H1 (cell line): ENCODE results near the gene PRPF18. TPM values are rescaled to one million over a fixed set of nuclear protein-coding genes. Genes with fewer than 3 reads are reported as not detected.

Source experiments
- CTCF ChIA-PET: fragments of 300-600 bp; sonication (Branson Sonifier 250); formaldehyde crosslinking; loops from one replicate; lab custom pipeline; 2021; ENCODE audit not compliant: partially characterized antibody; lab: Charles Lee
- POLR2A ChIA-PET: fragments of 300-600 bp; sonication (Branson Sonifier 250); formaldehyde crosslinking; loops from one replicate; lab custom pipeline; 2021; ENCODE audit warnings: inconsistent platforms; ENCODE audit not compliant: partially characterized antibody; lab: Charles Lee
- DNase-seq, 2 experiments: peaks; one replicate each; pipeline versions ENCODE4 v3.0.0 to v3.0.0-alpha.2; 2010 to 2022; ENCODE audit warnings: low spot score in 2 of 2, low read depth in 1 of 2, mixed read lengths in 1 of 2
- FAIRE-seq: peaks from 2 replicates; lab custom pipeline; 2011; peaks lifted over from hg19 to GRCh38; lab: Jason Lieb, UNC
- H2AFZ ChIP-seq: 2 replicates; pipeline ENCODE4 v1.8.1; 2012; ENCODE audit warnings: low read length, inconsistent platforms
- H2AK5ac ChIP-seq: 2 replicates; pipeline ENCODE4 v1.6.1; 2013; ENCODE audit warnings: low read depth, low read length
- H2BK120ac ChIP-seq: replicated peaks from 2 replicates; pipeline ENCODE3; 2013; ENCODE audit warnings: low read depth, low read length, inconsistent platforms
- H2BK12ac ChIP-seq: 2 replicates; pipeline ENCODE4 v1.6.1; 2013; ENCODE audit warnings: low read depth, low read length
- H2BK15ac ChIP-seq: 2 replicates; pipeline ENCODE4 v1.6.1; 2013; ENCODE audit warnings: low read length
- H2BK20ac ChIP-seq: 2 replicates; pipeline ENCODE4 v1.6.1; 2013; ENCODE audit warnings: low read length
- H2BK5ac ChIP-seq: 2 replicates; pipeline ENCODE4 v1.6.1; 2013; ENCODE audit warnings: low read depth, low read length
- H3K14ac ChIP-seq: 2 replicates; pipeline ENCODE4 v1.6.1; 2013; ENCODE audit warnings: inconsistent platforms; ENCODE audit not compliant: insufficient read length
- H3K18ac ChIP-seq: 2 replicates; pipeline ENCODE4 v1.6.1; 2013; ENCODE audit warnings: low read length; ENCODE audit errors: extremely low read depth
- H3K23ac ChIP-seq: 2 replicates; pipeline ENCODE4 v1.6.1; 2013; ENCODE audit warnings: inconsistent platforms; ENCODE audit not compliant: insufficient read length
- H3K23me2 ChIP-seq: 2 replicates; pipeline ENCODE4 v1.6.1; 2013; ENCODE audit warnings: low read depth, low read length
- H3K27ac ChIP-seq: 2 replicates; pipeline ENCODE4 v1.6.1; 2011; ENCODE audit warnings: low read depth, low read length, inconsistent platforms
- H3K27me3 ChIP-seq, 4 experiments: replicated peaks in 1 of 4; 1 replicate in 1 of 4; 2 replicates in 3 of 4; pipeline versions ENCODE4 v1.6.1 to v1.8.1; 2011 to 2013; ENCODE audit warnings: low read length in 3 of 4, mild to moderate bottlenecking in 3 of 4, inconsistent platforms in 2 of 4, mixed read lengths in 2 of 4, moderate library complexity in 1 of 4; ENCODE audit not compliant: control insufficient read depth in 3 of 4, insufficient read depth in 3 of 4; ENCODE audit errors: extremely low read depth in 1 of 4
- H3K36me3 ChIP-seq, 4 experiments: 2 replicates each; pipeline versions ENCODE4 v1.6.1 to v1.8.1; 2011 to 2013; ENCODE audit warnings: mild to moderate bottlenecking in 4 of 4, low read length in 3 of 4, moderate library complexity in 2 of 4, control low read depth in 1 of 4, inconsistent platforms in 1 of 4; ENCODE audit not compliant: insufficient read depth in 4 of 4, control insufficient read depth in 2 of 4
- H3K4ac ChIP-seq: replicated peaks from 2 replicates; pipeline ENCODE3; 2013; ENCODE audit warnings: low read length, low read depth, mixed read lengths, inconsistent platforms; ENCODE audit not compliant: insufficient read length
- H3K4me1 ChIP-seq, 4 experiments: replicated peaks in 1 of 4; 1 replicate in 1 of 4; 2 replicates in 3 of 4; pipeline versions ENCODE4 v1.6.1 to v1.8.1; 2011 to 2013; ENCODE audit warnings: low read length in 3 of 4, inconsistent platforms in 2 of 4, mixed read lengths in 1 of 4; ENCODE audit not compliant: insufficient read depth in 4 of 4, control insufficient read depth in 3 of 4
- H3K4me2 ChIP-seq, 2 experiments: 2 replicates each; pipeline versions ENCODE4 v1.6.1 to v1.8.1; 2011 to 2013; ENCODE audit warnings: low read depth in 2 of 2, low read length in 2 of 2, control low read depth in 1 of 2, inconsistent platforms in 1 of 2, mild to moderate bottlenecking in 1 of 2; ENCODE audit not compliant: insufficient read depth in 1 of 2
- H3K4me3 ChIP-seq, 4 experiments: fragments of 200-600, 300-600 bp in 1 of 4; sonication (generic), shearing (Covaris generic), sonication (Bioruptor Twin) in 1 of 4; 2 replicates each; pipeline versions ENCODE4 v1.5.1 to v1.8.1; 2011 to 2016; ENCODE audit warnings: low read length in 4 of 4, low read depth in 3 of 4, control low read depth in 2 of 4, inconsistent platforms in 2 of 4, mild to moderate bottlenecking in 2 of 4, mixed read lengths in 1 of 4, moderate library complexity in 1 of 4; ENCODE audit not compliant: insufficient read depth in 2 of 4; ENCODE audit errors: extremely low read depth in 1 of 4
- H3K56ac ChIP-seq: replicated peaks from 2 replicates; pipeline ENCODE3; 2013; ENCODE audit warnings: low read depth, mild to moderate bottlenecking, mixed read lengths, low read length, inconsistent platforms; ENCODE audit not compliant: insufficient read length
- H3K79me1 ChIP-seq: 2 replicates; pipeline ENCODE4 v1.6.1; 2013; ENCODE audit warnings: low read depth, low read length, control low read depth
- H3K79me2 ChIP-seq, 2 experiments: 2 replicates each; pipeline versions ENCODE4 v1.6.1 to v1.8.1; 2012 to 2013; ENCODE audit warnings: low read length in 2 of 2, mild to moderate bottlenecking in 2 of 2, inconsistent platforms in 1 of 2; ENCODE audit not compliant: insufficient read depth in 2 of 2, control insufficient read depth in 1 of 2
- H3K9ac ChIP-seq, 4 experiments: replicated peaks in 1 of 4; 1 replicate in 1 of 4; 2 replicates in 3 of 4; pipeline versions ENCODE4 v1.6.1 to v1.8.1; 2011 to 2013; ENCODE audit warnings: low read depth in 3 of 4, low read length in 3 of 4, control low read depth in 2 of 4, mild to moderate bottlenecking in 2 of 4, moderate library complexity in 2 of 4, inconsistent platforms in 1 of 4; ENCODE audit errors: extremely low read depth in 1 of 4
- H3K9me3 ChIP-seq, 2 experiments: 2 replicates each; pipeline versions ENCODE4 v1.6.1 to v1.8.1; 2012 to 2013; ENCODE audit warnings: mild to moderate bottlenecking in 2 of 2, moderate library complexity in 2 of 2, control low read depth in 1 of 2, inconsistent platforms in 1 of 2, low read depth in 1 of 2, low read length in 1 of 2, mixed read lengths in 1 of 2; ENCODE audit not compliant: insufficient read depth in 2 of 2
- H4K20me1 ChIP-seq, 2 experiments: replicated peaks in 1 of 2; 2 replicates each; pipeline versions ENCODE3 to v1.8.1; 2011 to 2013; ENCODE audit warnings: inconsistent platforms in 2 of 2, low read length in 2 of 2, mild to moderate bottlenecking in 1 of 2; ENCODE audit not compliant: insufficient read depth in 2 of 2, control insufficient read depth in 1 of 2
- H4K5ac ChIP-seq: 2 replicates; pipeline ENCODE4 v1.6.1; 2013; ENCODE audit warnings: low read length, low read depth, mixed read lengths, inconsistent platforms; ENCODE audit not compliant: insufficient read length
- H4K8ac ChIP-seq: 2 replicates; pipeline ENCODE4 v1.8.0; 2013; ENCODE audit warnings: mild to moderate bottlenecking, moderate library complexity, low read length, inconsistent platforms; ENCODE audit not compliant: insufficient read depth; ENCODE audit errors: extremely low read depth
- H4K91ac ChIP-seq: replicated peaks from 2 replicates; pipeline ENCODE3; 2013; ENCODE audit warnings: low read length, mixed read lengths, inconsistent platforms; ENCODE audit not compliant: insufficient read length
- BCL11A ChIP-seq, 2 experiments: IDR thresholded peaks; one replicate each; pipeline ENCODE4 v1.6.1; 2011; ENCODE audit warnings: low read depth in 2 of 2, low read length in 2 of 2, mild to moderate bottlenecking in 2 of 2
- CEBPB ChIP-seq: IDR thresholded peaks from 2 replicates; pipeline ENCODE4 v1.6.1; 2012; ENCODE audit warnings: low read depth, low read length
- FOSL1 ChIP-seq: IDR thresholded peaks from 2 replicates; pipeline ENCODE4 v1.6.1; 2011; ENCODE audit warnings: mild to moderate bottlenecking, low read depth, low read length, moderate library complexity; ENCODE audit not compliant: insufficient read depth
- GTF2F1 ChIP-seq: IDR thresholded peaks from 2 replicates; pipeline ENCODE4 v1.6.1; 2012; ENCODE audit warnings: low read depth, low read length, improper control_type of control experiment, borderline replicate concordance
- KDM4A ChIP-seq: IDR thresholded peaks from one replicate; pipeline ENCODE4 v1.7.1; 2012; ENCODE audit warnings: low read depth, mild to moderate bottlenecking, moderate library complexity, low read length, inconsistent platforms; ENCODE audit not compliant: severe bottlenecking
- PHF8 ChIP-seq: fragments of 200-600 bp; sonication (generic); conservative IDR thresholded peaks from 2 replicates; pipeline ENCODE4 v1.7.1; 2012; ENCODE audit warnings: low read depth, mild to moderate bottlenecking, inconsistent platforms, low read length, moderate library complexity
- SP4 ChIP-seq: IDR thresholded peaks from 2 replicates; pipeline ENCODE4 v1.6.1; 2012; ENCODE audit warnings: low read length, inconsistent platforms
- WGBS, 2 experiments: shearing (Covaris generic) in 1 of 2; methylation state at CpG; one replicate each; pipeline versions ENCODE4 v1.1.6 to v1.1.7; 2013 to 2015; ENCODE audit warnings: low lambda C conversion rate in 2 of 2, mixed read lengths in 2 of 2, inconsistent platforms in 1 of 2, low coverage in 1 of 2, missing lambda C conversion rate in 1 of 2; ENCODE audit not compliant: insufficient replicate concordance in 2 of 2, insufficient coverage in 1 of 2, insufficient read length in 1 of 2; ENCODE audit errors: extremely low coverage in 1 of 2, missing lambda C conversion rate in 1 of 2; 5-methylcytosine and 5-hydroxymethylcytosine counted together
- polyA plus RNA-seq, 7 experiments: library from polyadenylated mRNA; depleted of rRNA in 3 of 7; stranded (reverse) in 5 of 7; unstranded in 2 of 7; fragments of >200 nt in 5 of 7; fragments of 200-250 nt in 2 of 7; gene quantifications; 1 replicate in 5 of 7; 2 replicates in 1 of 7; 4 replicates in 1 of 7; pipeline versions ENCODE4 v1.2.1 to v1.2.3, GENCODE V29; 2011 to 2013; ENCODE audit warnings: missing spikeins in 2 of 7, mixed read lengths in 2 of 7
- total RNA-seq: library from RNA; stranded (reverse); fragmentation: NEBNext Ultra II Directional; extraction: Animal tissue kit (Norgen Biotek cat#: 25700); gene quantifications from 2 replicates; pipeline ENCODE4 v1.2.1, GENCODE V29; 2021
- TF ChIP-seq, protein P1 (sequence below): IDR thresholded peaks from 2 replicates; pipeline ENCODE4 v1.6.1; 2012; ENCODE audit warnings: inconsistent platforms
- TF ChIP-seq, protein P2 (sequence below): IDR thresholded peaks from 2 replicates; pipeline ENCODE4 v1.6.1; 2011; ENCODE audit warnings: low read depth, mild to moderate bottlenecking, low read length; ENCODE audit not compliant: insufficient read depth

The PRPF18 gene
- total and polyA plus RNA-seq, 2 of the 8 experiments (the other 6 are each of a cell fraction or from before 2014, with no cell fraction given): 3.8 to 12.6 TPM

DNA sequence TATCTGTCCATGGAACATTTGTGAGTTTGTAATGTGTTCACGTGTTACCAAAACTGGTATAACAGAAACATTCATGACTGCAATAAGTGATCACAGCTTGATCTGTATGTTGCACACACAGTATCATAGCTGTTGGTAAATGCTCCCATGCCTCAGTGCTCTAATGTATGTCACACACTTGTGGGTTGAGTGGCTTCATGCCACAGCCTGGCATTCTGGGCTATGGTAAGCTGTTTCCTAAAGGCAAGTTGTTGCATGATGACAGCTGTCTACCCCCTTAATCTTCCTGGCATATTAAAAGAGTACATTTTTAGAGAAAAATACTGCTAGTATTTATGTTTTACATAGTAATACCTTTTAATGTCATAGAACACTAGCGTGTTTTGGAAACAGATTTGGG is 35.2 kb downstream of the PRPF18 start:
- Histone ChIP-seq H2BK20ac (no peak overlapping the region), H3K23ac (no peak overlapping the region), H2BK120ac (no peak overlapping the region), H3K27ac (no peak overlapping the region), H3K23me2 (no peaks in the 10 kb centered on the region), H3K4me1 (peaks cover 0 to 2% (median 0%) of the 10 kb centered on the region in 4 experiments; a peak in 1 of 7 replicates), H3K9ac (no peak overlapping the region), H2AFZ (no peak overlapping the region), H3K36me3 (no peaks in the 10 kb centered on the region), H3K18ac (no peak overlapping the region), H3K27me3 (no peaks in the 10 kb centered on the region), H3K9me3 (no peaks in the 10 kb centered on the region), H3K4me2 (no peak overlapping the region), H2AK5ac (no peak overlapping the region), H3K56ac (no peak overlapping the region), H4K5ac (no peak overlapping the region), H2BK5ac (no peak overlapping the region), H3K79me2 (no peaks in the 10 kb centered on the region), H3K4ac (no peak overlapping the region), H3K79me1 (no peaks in the 10 kb centered on the region; the same call in 1 of the 2 replicates), H4K20me1 (no peaks in the 10 kb centered on the region), H2BK15ac (no peak overlapping the region), H3K4me3 (no peak overlapping the region), H4K8ac (no peak overlapping the region), H4K91ac (no peak overlapping the region)
- FAIRE-seq (no peak), DNase-seq (no peak)
- POLR2A ChIA-PET: interaction anchor here (1.3 kb wide), 1 partner anchor 10 kb away, joined by 3 read pairs; no protein-coding TSS in a partner anchor
- WGBS, 2 experiments: 65% methylated on average over 2 of the region's 2 CpGs; no CpG with 5 or more reads in 1 of the 2 experiments
- CTCF ChIA-PET: interaction anchor here (1.3 kb wide), 1 partner anchor 8 kb away, joined by 3 read pairs; no protein-coding TSS in a partner anchor
- TF ChIP-seq SP4 (no peak), FOSL1 (no peak), BCL11A (IDR thresholded peaks at IDR 0.05; ENCODE audit: low read depth in 2 of 2, low read length in 2 of 2) (no peak), GTF2F1 (no peak), PHF8 (no peak), KDM4A (no peak), CEBPB (no peak)
- TF ChIP-seq, protein P1, sequence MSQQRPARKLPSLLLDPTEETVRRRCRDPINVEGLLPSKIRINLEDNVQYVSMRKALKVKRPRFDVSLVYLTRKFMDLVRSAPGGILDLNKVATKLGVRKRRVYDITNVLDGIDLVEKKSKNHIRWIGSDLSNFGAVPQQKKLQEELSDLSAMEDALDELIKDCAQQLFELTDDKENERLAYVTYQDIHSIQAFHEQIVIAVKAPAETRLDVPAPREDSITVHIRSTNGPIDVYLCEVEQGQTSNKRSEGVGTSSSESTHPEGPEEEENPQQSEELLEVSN: no peak
- TF ChIP-seq, protein P2, sequence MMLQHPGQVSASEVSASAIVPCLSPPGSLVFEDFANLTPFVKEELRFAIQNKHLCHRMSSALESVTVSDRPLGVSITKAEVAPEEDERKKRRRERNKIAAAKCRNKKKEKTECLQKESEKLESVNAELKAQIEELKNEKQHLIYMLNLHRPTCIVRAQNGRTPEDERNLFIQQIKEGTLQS: no peak
- TF ChIP-seq, all 59 proteins: peak for 0
- Histone ChIP-seq H2BK12ac (no peak overlapping the region), H3K14ac (no peak overlapping the region)
